ENCODE results near the gene PGBD2.
"Not testable (repeated sequence)": the region's sequence is repeated elsewhere in the genome, so short reads cannot be mapped to it uniquely, and the experiment has no call there.

The PGBD2 gene

DNA sequence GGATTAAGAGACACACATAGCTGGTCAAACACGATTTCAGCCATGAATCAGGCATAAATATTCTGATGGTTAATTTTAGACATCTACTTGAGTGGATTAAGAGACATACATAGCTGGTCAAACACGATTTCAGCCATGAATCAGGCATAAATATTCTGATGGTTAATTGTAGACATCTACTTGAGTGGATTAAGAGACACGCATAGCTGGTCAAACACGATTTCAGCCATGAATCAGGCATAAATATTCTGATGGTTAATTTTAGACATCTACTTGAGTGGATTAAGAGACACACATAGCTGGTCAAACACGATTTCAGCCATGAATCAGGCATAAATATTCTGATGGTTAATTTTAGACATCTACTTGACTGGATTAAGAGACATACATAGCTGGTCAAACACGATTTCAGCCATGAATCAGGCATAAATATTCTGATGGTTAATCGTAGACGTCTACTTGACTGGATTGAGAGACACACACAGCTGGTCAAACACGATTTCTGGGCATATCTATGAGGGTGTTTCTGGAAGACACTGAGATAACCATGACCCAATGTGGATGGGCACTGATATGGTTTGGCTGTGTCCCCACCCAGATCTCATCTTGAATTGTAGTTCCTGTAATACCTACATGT, 32.3 kb downstream of the PGBD2 start:
- H3K4me3 ChIP-seq (ENCODE audit: low read depth, low read length); in situ Hi-C loops (cut with HindIII; ENCODE audit: low sequenced_read_pairs); DNase-seq (ENCODE audit: low read depth, low spot score): not testable (repeated sequence)

DNA sequence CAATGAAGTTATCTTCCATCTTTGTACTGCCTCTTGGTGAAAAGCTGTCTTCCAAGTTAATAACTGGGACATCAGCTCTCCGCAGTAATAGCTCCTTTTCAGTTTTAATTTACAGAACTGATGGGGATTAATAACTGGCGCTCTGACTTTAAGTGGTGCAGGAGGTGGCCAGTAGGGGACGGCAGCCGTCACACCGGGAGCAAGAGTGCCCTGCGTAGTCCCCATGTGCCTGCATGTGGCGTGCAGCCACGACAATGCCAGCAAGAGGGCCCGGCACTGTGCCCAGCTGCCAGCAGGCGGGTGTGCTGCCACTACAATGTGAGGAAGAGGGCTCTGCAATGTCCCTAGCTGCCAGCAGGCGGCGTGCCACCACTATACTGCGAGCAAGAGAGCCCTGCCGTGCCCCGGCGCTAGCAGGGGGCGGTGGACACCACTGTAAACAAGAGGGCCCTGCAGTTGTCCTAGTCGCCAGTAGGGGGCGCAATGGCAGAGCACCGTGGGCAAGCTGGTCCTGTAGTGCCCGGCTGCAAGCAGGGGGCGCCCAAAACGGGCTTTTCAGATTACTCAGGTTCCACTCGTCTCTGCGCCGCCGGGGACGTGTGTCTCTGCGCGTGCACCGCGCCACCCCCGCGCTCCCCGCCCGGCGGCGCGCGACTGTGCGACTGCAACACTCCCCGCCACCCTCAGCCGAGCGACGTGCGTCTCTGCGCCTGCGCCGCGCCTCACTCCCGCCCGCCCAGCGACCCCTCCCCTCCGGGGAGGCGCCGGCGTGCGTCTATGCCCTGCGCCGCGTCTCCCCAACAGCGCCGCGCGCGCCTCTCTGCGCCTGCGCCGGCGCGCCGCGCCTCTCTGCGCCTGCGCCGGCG, 38.3 kb downstream of the PGBD2 start:
- DNase-seq (ENCODE audit: low read depth, low spot score); H3K4me3 ChIP-seq (ENCODE audit: low read depth, low read length); in situ Hi-C loops (cut with HindIII; ENCODE audit: low sequenced_read_pairs): not testable (repeated sequence)

DNA sequence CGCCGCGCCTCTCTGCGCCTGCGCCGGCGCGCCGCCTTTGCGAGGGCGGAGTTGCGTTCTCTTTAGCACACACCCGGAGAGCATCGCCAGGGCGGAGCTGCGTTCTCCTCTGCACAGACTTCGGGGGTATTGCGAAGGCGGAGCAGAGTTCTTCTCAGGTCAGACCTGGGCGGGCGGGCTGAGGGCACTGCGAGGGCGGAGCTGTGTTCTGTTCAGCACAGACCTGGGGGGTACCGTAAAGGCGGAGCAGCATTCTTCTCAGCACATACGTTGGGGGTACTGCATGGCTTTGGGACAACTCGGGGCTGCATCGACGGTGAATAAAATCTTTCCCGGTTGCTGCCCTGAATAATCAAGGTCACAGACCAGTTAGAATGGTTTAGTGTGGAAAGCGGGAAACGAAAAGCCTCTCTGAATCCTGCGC, 39.0 kb downstream of the PGBD2 start:
- H3K4me3 ChIP-seq (ENCODE audit: low read depth, low read length); in situ Hi-C loops (cut with HindIII; ENCODE audit: low sequenced_read_pairs); DNase-seq (ENCODE audit: low read depth, low spot score): not testable (repeated sequence)

DNA sequence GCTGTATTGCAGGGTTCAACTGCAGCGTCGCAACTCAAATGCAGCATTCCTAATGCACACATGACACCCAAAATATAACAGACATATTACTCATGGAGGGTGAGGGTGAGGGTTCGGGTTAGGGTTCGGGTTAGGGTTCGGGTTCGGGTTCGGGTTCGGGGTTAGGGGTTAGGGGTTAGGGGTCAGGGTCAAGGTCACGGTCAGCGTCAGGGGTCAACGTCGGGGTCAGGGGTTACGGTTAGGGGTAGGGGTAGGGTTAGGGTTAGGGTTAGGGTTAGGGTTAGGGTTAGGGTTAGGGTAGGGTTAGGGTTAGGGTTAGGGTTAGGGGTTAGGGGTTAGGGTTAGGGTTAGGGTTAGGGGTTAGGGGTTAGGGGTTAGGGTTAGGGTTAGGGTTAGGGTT, 39.4 kb downstream of the PGBD2 start:
- DNase-seq (ENCODE audit: low read depth, low spot score); in situ Hi-C loops (cut with HindIII; ENCODE audit: low sequenced_read_pairs); H3K4me3 ChIP-seq (ENCODE audit: low read depth, low read length): not testable (repeated sequence)

DNA sequence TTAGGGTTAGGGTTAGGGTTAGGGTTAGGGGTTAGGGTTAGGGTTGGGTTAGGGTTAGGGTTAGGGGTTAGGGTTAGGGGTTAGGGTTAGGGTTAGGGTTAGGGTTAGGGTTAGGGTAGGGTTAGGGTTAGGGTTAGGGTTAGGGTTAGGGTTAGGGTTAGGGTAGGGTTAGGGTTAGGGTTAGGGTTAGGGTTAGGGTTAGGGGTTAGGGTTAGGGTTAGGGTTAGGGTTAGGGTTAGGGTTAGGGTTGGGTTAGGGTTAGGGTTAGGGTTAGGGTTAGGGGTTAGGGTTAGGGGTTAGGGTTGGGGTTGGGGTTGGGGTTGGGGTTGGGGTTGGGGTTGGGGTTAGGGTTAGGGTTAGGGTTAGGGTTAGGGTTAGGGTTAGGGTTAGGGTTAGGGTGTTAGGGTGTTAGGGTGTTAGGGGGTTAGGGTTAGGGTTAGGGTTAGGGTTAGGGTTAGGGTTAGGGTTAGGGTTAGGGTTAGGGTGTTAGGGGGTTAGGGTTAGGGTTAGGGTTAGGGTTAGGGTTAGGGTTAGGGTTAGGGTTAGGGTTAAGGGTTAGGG, 39.9 kb downstream of the PGBD2 start:
- in situ Hi-C loops (cut with HindIII; ENCODE audit: low sequenced_read_pairs); H3K4me3 ChIP-seq (ENCODE audit: low read depth, low read length); DNase-seq (ENCODE audit: low read depth, low spot score): not testable (repeated sequence)

Data from astrocyte of the spinal cord (primary cell).